ENCODE measurements around the gene OR14A16. TPM values are rescaled to one million over a fixed set of nuclear protein-coding genes. Genes with fewer than 3 reads are reported as not detected.

Gene OR14A16
- total RNA-seq, 1 experiment from 2014 or later: not detected

DNA sequence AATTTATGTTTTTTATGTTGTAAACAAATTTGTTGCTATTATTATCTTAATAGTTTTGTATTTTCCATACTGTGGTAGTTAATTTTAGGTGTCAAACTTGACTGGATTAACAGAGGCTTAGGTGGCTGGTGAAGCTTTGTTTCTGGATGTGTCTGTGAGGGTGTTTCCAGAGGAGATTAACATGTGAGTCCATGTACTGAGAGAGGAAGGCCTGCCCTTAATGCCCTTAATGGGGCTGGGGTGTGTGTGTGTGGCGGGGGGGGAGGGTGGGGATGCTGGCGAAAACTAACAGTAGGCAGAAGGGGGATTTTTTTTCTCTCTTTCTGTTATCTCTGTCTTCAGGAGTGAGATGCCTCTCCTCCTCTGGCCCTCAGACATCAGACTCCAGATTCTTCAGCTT, 1.9 kb downstream of the OR14A16 start:
- in situ Hi-C loops (cut with HindIII; ENCODE audit: low pct_unique_long_range_greater_than_20kb, low sequenced_read_pairs): no loop called here
- no peak for DNase-seq (ENCODE audit: low read depth)

- no peak for DNase-seq (ENCODE audit: low read depth)
- in situ Hi-C loops (cut with HindIII; ENCODE audit: low pct_unique_long_range_greater_than_20kb, low sequenced_read_pairs): no loop called here
Observed at GRCh38 chr1:247812637-247813036, 11.3 kb downstream of the OR14A16 start.

DNA sequence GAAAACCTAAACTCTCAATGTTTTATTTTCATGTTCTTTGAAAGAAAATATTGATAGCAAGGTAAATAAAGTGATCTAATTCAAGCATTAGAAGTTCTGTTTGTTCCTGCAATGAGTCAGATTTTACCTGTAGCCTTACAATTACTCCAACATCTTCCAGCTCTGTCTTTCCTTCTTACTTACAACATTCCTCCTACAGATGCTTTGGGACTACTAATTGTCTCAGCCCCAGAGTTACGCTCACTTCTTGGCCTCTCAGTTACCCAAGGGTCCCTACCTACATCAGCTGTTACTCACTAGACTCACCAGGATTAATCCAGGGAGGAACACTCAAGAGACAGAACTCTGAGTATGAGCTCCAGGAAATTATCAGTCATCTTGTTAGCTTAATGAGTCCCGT, 26.4 kb downstream of the OR14A16 start:
- in situ Hi-C loops (cut with HindIII; ENCODE audit: low pct_unique_long_range_greater_than_20kb, low sequenced_read_pairs): no loop called here
- no peak for DNase-seq (ENCODE audit: low read depth)

DNA sequence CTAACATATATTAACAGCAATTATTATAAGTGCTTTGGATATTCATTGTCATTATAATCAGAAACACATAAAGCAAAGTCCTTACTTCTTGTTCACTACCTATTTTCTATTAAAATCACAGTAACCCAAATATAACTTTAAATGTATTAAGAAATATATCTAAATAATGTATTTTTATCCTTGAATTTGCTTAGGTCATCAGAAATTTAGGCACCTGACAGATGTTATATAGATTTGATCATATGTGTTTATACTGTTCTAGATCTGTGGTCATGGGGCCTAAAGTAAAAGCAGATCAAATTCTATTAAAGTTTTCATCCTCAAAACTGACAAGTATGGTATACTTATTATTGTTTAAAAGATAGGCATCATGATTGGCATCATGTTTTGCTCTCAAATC, 54.3 kb downstream of the OR14A16 start:
- DNase-seq (ENCODE audit: low read depth): no peak
- in situ Hi-C loops (cut with HindIII; ENCODE audit: low pct_unique_long_range_greater_than_20kb, low sequenced_read_pairs): no loop called here

Other genes starting within 250 kb of the OR14A16 start
- not detected in 2 replicates for gene OR2G2, start 235.8 kb downstream of the OR14A16 start, total RNA-seq (2014; rRNA removed; shearing (Covaris generic); ENCODE audit: low replicate concordance)
- gene OR2G3, start 218.5 kb downstream of the OR14A16 start, total RNA-seq (2014; rRNA removed; shearing (Covaris generic); ENCODE audit: low replicate concordance): not detected in 2 replicates
- gene OR13G1, start 144.4 kb downstream of the OR14A16 start, total RNA-seq (2014; rRNA removed; shearing (Covaris generic); ENCODE audit: low replicate concordance): not detected in 2 replicates
- not detected in 2 replicates for gene OR6F1, start 107.5 kb downstream of the OR14A16 start, total RNA-seq (2014; rRNA removed; shearing (Covaris generic); ENCODE audit: low replicate concordance)
- not detected in 2 replicates for gene OR14K1, start 85.5 kb downstream of the OR14A16 start, total RNA-seq (2014; rRNA removed; shearing (Covaris generic); ENCODE audit: low replicate concordance)
- not detected in 2 replicates for gene OR14A2, start 76.0 kb downstream of the OR14A16 start, total RNA-seq (2014; rRNA removed; shearing (Covaris generic); ENCODE audit: low replicate concordance)
- not detected in 2 replicates for gene OR1C1, start 63.6 kb downstream of the OR14A16 start, total RNA-seq (2014; rRNA removed; shearing (Covaris generic); ENCODE audit: low replicate concordance)
- not detected in 2 replicates for gene OR11L1, start 17.8 kb upstream of the OR14A16 start, total RNA-seq (2014; rRNA removed; shearing (Covaris generic); ENCODE audit: low replicate concordance)
- gene TRIM58, start 33.1 kb upstream of the OR14A16 start, total RNA-seq (2014; rRNA removed; shearing (Covaris generic); ENCODE audit: low replicate concordance): not detected in 2 replicates
- not detected in 2 replicates for gene OR2W3, start 71.5 kb upstream of the OR14A16 start, total RNA-seq (2014; rRNA removed; shearing (Covaris generic); ENCODE audit: low replicate concordance)
- gene OR2T8, start 96.1 kb upstream of the OR14A16 start, total RNA-seq (2014; rRNA removed; shearing (Covaris generic); ENCODE audit: low replicate concordance): not detected in 2 replicates
- gene OR2AJ1, start 100.8 kb upstream of the OR14A16 start, total RNA-seq (2014; rRNA removed; shearing (Covaris generic); ENCODE audit: low replicate concordance): not detected in 2 replicates
- gene OR2L8, start 124.7 kb upstream of the OR14A16 start, total RNA-seq (2014; rRNA removed; shearing (Covaris generic); ENCODE audit: low replicate concordance): not detected in 2 replicates
- gene OR2AK2, start 141.1 kb upstream of the OR14A16 start, total RNA-seq (2014; rRNA removed; shearing (Covaris generic); ENCODE audit: low replicate concordance): not detected in 2 replicates
- not detected in 2 replicates for gene OR2L5, start 189.5 kb upstream of the OR14A16 start, total RNA-seq (2014; rRNA removed; shearing (Covaris generic); ENCODE audit: low replicate concordance)
- gene OR2L2, start 206.0 kb upstream of the OR14A16 start, total RNA-seq (2014; rRNA removed; shearing (Covaris generic); ENCODE audit: low replicate concordance): not detected in 2 replicates
- not detected in 2 replicates for gene OR2L3, start 222.7 kb upstream of the OR14A16 start, total RNA-seq (2014; rRNA removed; shearing (Covaris generic); ENCODE audit: low replicate concordance)